Measurements from ENCODE around the gene CARD19. TPM values are rescaled to one million over a fixed set of nuclear protein-coding genes. Genes with fewer than 3 reads are reported as not detected.
A peak's percentile ranks its signal among the peaks of the same experiment; 100 is the strongest.
"Not testable (repeated sequence)": the region's sequence is repeated elsewhere in the genome, so short reads cannot be mapped to it uniquely, and the experiment has no call there.

The CARD19 gene
- total RNA-seq, 3 donors from 2014 or later: 59.0 to 79.3 (median 62.1) TPM

GRCh38 chr9:93099551-93100275, 3.7 kb downstream of the CARD19 start:
- H3K36me3 ChIP-seq: no peaks in the 10 kb centered on the region
- TF ChIP-seq POLR2AphosphoS5 (IDR thresholded peaks at IDR 0.05) (no peak), POLR2A (IDR thresholded peaks at IDR 0.05) (no peak), CTCF (IDR thresholded peaks at IDR 0.05) (no peak)
- H3K9me3 ChIP-seq: no peaks in the 10 kb centered on the region
- intact Hi-C loops (cut with DNase I; ENCODE audit: low total_unique reads): loop anchor here (5.0 kb wide), 1 partner anchor 33 kb away; the partner anchor contains the start of gene NINJ1
- peak in 1 of 2 donors; percentile 33 for DNase-seq (ENCODE audit: low spot score in 2 of 2)
- H3K27me3 ChIP-seq: no peaks in the 10 kb centered on the region
- peak overlapping the region; percentile 62 to 96 for H3K27ac ChIP-seq
- H3K4me1 ChIP-seq: peaks cover 0 to 28% of the 10 kb centered on the region in 2 donors
- H3K4me3 ChIP-seq: no peak overlapping the region

GRCh38 chr9:93100276-93100636, 4.2 kb downstream of the CARD19 start:
- no peak for TF ChIP-seq CTCF (IDR thresholded peaks at IDR 0.05)
- no peak for TF ChIP-seq POLR2AphosphoS5 (IDR thresholded peaks at IDR 0.05)
- TF ChIP-seq POLR2A (IDR thresholded peaks at IDR 0.05): no peak
- Histone ChIP-seq H3K27ac (no peak overlapping the region), H3K36me3 (no peaks in the 10 kb centered on the region), H3K4me1 (peaks cover 0 to 26% of the 10 kb centered on the region in 2 donors), H3K9me3 (no peaks in the 10 kb centered on the region), H3K27me3 (no peaks in the 10 kb centered on the region), H3K4me3 (no peak overlapping the region)
- peak in 1 of 2 donors; percentile 17 for DNase-seq (ENCODE audit: low spot score in 2 of 2)
- intact Hi-C loops (cut with DNase I; ENCODE audit: low total_unique reads): no loop called here

GRCh38 chr9:93101086-93101485, 5.1 kb downstream of the CARD19 start:
- peak in 1 of 2 donors; percentile 43 for DNase-seq (ENCODE audit: low spot score in 2 of 2)
- H3K27me3 ChIP-seq; H3K4me3 ChIP-seq; H3K27ac ChIP-seq; intact Hi-C loops (cut with DNase I; ENCODE audit: low total_unique reads); H3K36me3 ChIP-seq; H3K9me3 ChIP-seq: not testable (repeated sequence)
- H3K4me1 ChIP-seq: peaks cover 0 to 26% of the 10 kb centered on the region in 2 donors

GRCh38 chr9:93105620-93106019, 9.6 kb downstream of the CARD19 start:
- Histone ChIP-seq H3K36me3 (no peaks in the 10 kb centered on the region), H3K4me3 (no peak overlapping the region), H3K27me3 (no peaks in the 10 kb centered on the region), H3K27ac (no peak overlapping the region), H3K4me1 (no peaks in the 10 kb centered on the region), H3K9me3 (no peaks in the 10 kb centered on the region)
- intact Hi-C loops (cut with DNase I; ENCODE audit: low total_unique reads): no loop called here
- no peak for TF ChIP-seq POLR2A (IDR thresholded peaks at IDR 0.05)
- TF ChIP-seq POLR2AphosphoS5 (IDR thresholded peaks at IDR 0.05): no peak
- DNase-seq (ENCODE audit: low spot score in 2 of 2): no peak

- Histone ChIP-seq H3K36me3 (no peaks in the 10 kb centered on the region), H3K4me1 (no peaks in the 10 kb centered on the region), H3K4me3 (no peak overlapping the region), H3K27me3 (no peaks in the 10 kb centered on the region), H3K27ac (no peak overlapping the region), H3K9me3 (no peaks in the 10 kb centered on the region)
- intact Hi-C loops (cut with DNase I; ENCODE audit: low total_unique reads): no loop called here
- TF ChIP-seq CTCF (IDR thresholded peaks at IDR 0.05) (no peak), POLR2A (IDR thresholded peaks at IDR 0.05) (no peak), POLR2AphosphoS5 (IDR thresholded peaks at IDR 0.05) (no peak)
- DNase-seq (ENCODE audit: low spot score in 2 of 2): peak in 1 of 2 donors; percentile 14
Measured at GRCh38 chr9:93107151-93107824, 11.3 kb downstream of the CARD19 start.

- no peak for DNase-seq (ENCODE audit: low spot score in 2 of 2)
- H3K36me3 ChIP-seq: no peaks in the 10 kb centered on the region
- intact Hi-C loops (cut with DNase I; ENCODE audit: low total_unique reads): no loop called here
- H3K27ac ChIP-seq: no peak overlapping the region
- no peaks in the 10 kb centered on the region for H3K4me1 ChIP-seq
- H3K27me3 ChIP-seq: no peaks in the 10 kb centered on the region
- no peak overlapping the region for H3K4me3 ChIP-seq
- H3K9me3 ChIP-seq: no peaks in the 10 kb centered on the region
- no peak for TF ChIP-seq POLR2AphosphoS5 (IDR thresholded peaks at IDR 0.05)
- no peak for TF ChIP-seq POLR2A (IDR thresholded peaks at IDR 0.05)
- TF ChIP-seq CTCF (IDR thresholded peaks at IDR 0.05): no peak
Measured at GRCh38 chr9:93107825-93108161, 11.8 kb downstream of the CARD19 start.

Data from breast epithelium (tissue), 4 donors.